HPDE6-E6E7 (cell line): ENCODE data around the gene NID1.
"Not testable (repeated sequence)": the region's sequence is repeated elsewhere in the genome, so short reads cannot be mapped to it uniquely, and the experiment has no call there.

ENCODE experiments used
- DNase-seq: peaks from one replicate; pipeline ENCODE4 v3.0.0; 2011; ENCODE audit warnings: missing footprints; ENCODE audit errors: extremely low spot score

Gene NID1

DNA sequence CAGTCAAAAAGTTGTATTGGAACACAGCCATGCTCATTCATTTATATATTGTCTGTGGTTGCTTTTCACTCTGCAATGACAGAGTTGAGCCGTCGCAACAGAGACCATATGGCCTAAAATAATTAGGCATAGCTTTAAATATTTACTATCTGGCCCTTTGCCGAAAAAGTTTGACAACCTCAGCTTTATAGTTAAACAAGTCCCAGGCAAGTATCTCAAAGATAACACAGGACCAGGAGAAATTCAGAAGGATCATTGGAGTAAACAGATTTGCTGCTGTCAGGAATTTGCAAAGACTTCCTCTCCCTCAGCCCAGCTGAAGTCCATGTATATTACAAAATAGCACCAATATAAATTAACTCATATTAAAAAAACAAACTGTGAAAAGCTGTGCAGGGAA, 34.4 kb downstream of the NID1 start:
- no peak for DNase-seq

DNA sequence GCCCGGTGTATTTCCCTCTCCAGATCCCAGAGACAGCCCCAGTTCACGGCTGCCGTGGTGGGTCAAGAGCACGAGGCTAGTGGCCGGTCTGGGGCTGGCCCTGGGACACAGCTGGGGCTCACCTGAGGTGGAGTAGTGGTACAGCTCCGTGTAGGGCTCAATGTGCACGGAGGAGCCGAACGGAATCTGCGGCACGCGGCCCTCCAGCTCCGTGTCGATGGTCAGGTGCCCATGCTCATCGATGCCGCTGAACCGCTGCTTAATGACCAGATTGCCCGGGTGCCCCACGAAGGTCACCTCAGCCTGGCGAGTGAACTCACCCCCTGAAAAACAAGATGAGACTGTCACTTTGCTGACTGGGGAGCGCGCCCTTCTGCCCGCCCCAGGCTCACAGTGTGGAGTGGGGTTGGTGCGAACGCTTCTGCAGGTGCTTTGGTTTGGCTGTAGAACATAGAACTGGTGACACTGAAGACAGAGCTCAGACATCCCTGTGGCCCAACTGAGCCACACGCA, 35.4 kb downstream of the NID1 start:
- DNase-seq = no peak

DNA sequence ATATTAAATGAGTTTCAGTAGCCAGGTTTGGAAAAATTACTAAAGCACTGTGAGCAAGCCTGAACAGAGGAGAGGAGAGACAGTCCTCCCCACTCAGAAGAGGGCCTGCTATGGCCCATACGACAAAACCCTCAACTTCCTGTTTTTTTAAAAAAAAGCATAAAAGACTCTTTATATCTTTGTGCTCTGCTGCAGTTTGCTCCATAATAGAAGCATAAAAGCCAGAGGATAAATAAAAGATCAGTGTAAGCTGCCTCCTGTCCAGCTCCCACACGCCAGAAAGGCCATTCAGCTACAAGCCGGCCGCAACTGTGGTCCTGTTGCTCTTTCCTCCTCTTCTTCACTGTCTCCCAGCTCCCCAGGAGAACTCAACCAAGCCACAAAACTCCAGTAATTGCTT, 37.8 kb downstream of the NID1 start:
- no peak for DNase-seq

DNA sequence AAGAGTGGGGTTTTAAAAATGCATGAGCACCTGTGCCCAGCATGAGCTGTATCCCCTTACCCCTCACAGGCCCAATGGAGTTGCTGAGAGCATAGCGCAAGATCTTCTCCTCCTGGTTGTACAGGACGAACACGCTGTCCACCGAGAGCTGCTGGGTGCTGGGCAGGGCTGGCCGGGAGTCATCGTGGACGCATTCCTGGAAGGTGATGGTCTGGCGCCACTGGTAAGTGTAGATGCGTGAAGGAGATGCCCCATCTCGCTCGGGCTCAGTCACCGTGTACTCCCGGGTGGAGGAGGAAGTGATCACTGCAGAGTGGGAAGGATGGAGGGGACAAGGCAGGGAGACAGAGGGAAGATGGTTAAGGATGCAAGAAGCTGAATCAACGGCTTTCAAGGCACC, 39.1 kb downstream of the NID1 start:
- DNase-seq = no peak

DNA sequence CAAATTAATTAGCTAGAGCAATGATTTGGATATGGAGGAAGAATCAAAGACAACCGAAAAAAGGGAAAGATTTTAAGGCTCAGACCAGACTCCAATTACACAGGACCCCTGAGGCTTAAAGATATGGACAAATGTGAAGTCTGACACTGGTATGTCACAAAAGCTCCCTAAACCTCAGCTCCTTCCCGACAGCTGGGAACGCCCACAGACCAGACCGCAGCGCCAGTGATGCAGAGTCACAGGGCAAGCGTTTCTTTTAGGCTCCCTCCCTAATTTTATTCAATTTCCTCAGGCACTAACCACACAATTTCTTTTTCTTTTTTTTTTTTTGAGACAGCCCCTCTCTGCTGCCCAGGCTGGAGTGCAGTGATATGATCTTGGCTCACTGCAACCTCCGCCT, 40.2 kb downstream of the NID1 start:
- no peak for DNase-seq

DNA sequence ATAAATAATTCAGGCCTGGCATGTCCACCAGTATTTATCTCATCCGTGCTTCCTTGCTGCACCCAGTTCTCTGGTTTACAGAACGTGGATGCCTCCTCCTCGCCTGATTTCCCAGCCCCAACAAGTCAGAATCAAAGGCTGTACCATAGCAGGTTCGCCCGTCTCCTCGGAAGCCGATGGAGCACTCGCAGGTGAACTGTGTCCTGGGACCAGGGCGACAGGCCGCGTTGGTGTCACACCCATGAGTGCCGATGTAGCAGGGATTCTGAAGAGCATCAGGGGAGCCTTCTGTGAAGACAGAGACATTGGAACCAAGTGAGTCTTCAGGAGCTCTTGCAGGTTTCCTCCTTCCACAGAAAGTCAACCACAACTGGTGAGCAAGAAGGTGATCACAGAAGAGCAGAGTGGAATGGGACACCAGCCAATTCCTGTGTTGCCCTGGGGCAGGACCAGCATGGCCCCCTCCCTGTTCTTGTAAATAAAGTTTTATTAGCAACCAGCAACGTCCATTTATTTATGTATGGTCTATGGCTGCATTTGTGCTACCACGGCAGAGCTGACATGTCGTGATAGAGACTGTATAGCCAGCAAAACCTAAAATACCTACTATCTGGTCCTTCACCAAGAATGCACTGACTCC, 40.8 kb downstream of the NID1 start:
- no peak for DNase-seq

DNA sequence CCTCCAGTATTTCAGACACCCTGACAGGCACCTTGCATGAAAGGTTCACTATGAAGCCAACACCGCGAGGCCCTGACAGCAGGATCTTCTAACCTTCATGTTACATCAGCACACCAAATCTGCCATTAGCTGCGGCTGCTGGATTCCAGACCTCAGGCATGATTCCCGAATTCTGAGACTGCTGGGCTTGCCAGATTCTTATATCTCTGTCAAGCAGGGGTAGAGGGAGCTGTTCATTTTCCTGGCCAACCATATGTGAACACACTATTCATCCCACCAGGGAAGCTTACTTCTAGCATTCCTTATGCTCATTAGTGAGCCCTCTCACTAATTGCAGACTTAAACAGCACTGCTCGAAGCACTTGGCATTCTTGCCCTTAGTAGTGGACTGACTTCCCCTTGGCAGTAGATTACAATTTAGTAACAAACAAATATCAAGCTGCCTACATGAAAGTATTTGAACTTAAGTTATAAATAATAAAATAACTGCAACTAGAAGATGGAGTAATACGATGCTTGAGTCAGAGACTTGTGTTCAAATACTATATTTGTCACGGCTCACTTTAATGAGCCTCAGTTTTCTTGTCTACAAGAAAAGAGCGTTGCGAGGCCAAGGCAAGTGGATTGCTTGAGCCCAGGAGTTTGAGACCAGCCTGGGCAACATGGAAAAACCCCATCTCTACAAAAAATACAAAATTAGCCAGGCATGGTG, 43.3 kb downstream of the NID1 start:
- DNase-seq = no peak

DNA sequence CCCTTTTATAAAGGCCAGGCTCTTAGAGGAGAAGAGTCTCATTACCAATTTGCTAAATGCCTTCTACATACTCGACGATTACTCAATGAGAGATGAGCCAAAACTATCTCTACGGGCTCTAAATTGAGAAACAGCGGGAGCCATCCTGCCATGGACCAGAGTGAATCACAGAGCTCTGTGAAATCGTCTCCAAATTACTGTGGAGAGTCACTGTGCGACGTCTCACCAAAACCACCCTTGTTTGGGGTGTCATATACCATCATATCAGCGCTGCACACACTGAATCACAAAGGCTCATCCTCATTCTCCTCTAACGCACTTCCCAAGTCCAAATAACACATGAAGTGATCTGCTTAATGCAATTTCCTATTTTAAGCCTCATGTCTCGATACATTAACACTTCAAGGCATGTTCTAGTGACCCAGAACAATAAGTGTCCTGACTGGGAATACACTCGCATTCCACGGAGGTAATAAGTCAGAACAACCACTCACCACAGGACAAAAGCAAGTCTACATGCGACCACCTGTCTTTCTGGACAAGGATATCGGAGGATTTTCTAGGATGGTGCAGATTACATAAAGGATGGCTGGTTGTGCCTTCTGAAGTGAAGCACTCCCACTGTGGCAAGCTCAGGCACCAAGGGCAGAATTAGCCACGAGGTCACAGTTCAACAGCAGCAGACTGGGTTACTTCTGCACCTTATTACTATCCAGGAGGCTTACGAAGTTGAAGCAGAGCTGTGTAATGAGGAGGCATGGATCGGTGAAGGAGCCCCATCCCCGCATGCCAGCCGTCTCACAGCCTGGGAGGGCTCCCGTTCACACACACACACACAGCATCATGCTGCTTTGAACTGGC, 44.3 kb downstream of the NID1 start:
- no peak for DNase-seq

DNA sequence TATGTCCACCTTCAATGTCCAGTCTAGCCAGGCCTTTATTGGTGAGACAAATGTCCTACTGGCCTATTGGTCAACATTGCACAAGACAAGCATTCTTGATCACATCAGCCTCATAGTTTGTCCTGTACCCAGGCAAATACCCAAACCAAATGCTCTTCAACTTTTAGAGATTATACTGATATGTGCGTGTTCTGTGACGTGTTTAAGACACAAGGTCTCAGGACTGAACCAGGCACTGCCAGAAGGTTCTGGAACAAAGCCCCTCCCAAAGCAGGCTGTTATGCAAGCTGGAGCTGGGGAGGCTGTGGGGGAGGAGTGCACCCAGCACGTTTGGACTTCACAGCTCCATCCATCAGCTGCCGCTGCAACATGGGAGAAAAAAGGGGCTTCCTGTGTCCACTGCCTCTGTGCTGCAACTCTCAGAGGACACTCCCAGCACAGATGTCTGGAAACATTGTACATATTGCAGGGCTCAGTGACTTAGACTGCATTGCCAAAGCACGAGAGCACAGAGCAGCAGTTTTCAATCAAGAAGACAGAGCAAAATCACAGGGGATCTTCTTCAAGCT, 45.9 kb downstream of the NID1 start:
- no peak for DNase-seq

DNA sequence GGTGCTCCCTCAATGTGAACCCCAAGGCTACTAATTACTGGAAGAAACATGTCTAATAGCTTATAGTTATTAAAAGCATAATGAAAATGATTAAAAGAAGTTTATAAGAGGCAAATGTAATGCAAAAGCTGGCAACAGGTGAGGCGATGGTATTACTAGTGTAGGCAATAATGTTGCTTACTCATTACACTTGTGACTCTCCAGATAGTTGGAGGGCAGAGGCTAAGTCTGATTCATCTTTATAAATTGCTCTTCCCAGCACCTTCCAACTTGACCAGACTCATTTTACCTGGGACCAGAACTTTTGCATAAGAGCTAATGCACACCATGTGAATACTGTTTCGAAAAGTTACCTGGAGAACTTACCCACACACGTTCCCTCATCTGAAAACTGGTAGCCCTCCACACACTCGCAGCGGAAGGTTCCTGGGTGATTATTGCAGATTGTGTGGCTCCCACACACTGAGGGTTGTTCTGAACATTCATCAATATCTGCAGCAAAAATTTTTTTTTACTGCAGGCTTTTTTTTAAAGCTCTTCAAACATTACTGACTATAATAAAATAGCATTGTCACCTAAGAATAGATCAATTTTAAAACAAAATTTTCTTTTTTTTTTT, 48.0 kb downstream of the NID1 start:
- DNase-seq = peak; percentile 89

DNA sequence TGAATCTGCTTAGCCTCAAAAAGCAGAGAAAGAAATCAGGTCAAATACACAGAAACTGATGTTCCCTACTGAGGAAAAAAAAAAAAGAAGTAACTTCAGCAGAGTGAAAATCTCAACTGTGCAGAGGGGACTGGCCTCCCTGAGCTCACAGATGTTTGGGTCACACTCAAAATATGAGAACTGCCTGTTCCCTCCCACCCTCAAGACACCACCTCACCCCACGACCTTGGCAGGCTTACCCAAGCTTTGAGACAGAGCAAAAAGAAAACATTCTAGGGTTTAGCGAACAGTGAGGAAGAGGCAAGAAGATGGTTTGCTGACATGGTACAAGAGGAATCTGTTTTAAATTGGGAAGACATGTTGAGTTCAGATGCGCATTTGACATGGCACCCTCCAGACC, 48.8 kb downstream of the NID1 start:
- no peak for DNase-seq

DNA sequence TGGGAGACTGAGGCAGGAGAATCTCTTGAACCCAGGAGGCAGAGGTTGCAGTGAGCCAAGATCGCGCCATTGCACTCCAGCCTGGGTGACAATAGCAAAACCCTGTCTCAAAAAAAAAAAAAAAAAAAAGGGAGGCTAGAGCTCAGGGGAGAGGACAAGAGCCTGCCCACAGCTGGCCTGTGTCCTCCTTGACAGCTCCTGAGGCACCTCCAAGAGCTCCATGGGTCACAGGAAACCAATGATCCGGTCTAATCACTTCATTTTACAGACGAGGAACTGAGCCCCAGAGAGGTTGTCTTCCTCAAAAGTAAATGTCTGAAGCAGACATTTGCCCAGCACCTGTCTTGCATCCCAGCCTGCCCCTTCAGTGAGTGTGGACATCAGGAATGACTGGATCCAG, 49.4 kb downstream of the NID1 start:
- no peak for DNase-seq

DNA sequence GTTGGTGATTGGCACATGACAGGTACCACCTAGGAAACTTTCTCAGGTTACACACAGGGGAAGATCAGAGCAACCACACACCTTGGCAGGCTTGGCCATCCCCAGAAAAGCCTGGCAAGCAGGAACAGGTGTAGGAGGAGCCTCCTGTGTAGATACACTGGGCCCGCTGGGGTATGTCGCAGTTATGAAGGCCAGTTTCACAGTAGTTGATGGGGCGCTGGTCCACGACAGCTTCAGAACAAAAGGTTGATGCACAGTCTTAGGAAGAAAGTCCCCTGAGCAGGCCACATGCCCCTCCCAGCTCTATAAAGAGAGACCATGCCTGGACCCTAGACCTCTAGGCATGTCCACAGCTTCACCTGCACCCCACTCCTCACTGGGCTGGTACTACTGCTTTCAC, 51.6 kb downstream of the NID1 start:
- no peak for DNase-seq

DNA sequence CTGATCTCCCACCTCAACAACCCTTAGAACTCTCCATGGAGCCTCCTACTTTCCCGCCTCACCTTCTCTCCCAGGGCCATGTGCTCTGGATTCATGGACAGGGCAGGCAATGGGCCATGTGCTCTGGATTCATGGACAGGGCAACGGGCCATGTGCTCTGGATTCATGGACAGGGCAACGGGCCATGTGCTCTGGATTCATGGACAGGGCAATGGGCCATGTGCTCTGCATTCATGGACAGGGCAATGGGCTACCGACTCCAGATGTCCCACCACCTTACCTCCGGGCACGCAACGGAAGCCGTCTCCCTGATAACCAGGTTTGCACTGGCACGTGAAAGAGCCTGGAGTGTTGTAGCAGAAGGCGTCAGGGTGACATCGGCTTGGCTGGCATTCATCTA, 53.2 kb downstream of the NID1 start:
- no peak for DNase-seq

DNA sequence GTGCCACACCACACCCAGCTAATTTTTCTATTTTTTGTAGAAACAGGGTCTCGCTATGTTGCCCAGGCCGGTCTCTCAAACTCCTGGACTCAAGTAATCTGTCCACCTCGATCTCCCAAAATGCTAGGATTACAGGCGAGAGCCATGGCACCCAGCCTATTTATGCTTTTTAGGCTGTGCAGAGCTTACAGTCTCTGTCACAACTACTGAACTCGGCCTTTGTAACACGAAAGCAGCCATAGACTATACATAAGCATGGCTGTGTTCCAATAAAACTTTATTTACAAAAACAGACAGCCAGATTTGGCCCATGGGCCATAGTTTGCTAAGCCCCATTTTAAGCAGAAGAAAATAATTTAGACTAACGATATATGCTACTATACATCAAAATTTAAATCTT, 54.4 kb downstream of the NID1 start:
- no peak for DNase-seq

DNA sequence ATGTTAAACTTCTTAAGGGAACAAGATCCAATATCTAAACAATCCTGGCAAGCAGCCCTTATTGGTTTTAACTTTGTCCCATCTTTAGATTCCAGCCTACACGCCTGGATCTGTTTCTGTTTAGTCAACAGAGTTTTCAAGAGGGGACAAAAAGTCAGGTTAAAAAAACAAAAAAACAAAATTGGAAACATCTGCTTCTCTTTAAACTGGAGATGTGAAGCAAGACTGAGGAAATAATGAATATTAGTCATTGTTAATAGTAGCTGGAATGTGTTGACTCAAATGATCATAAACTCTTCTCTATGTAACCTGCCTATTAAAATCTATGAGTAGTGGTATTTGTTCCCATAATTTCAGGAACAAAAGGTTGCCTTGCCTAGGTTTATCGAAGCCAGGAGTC, 55.0 kb downstream of the NID1 start:
- peak; percentile 27 for DNase-seq

DNA sequence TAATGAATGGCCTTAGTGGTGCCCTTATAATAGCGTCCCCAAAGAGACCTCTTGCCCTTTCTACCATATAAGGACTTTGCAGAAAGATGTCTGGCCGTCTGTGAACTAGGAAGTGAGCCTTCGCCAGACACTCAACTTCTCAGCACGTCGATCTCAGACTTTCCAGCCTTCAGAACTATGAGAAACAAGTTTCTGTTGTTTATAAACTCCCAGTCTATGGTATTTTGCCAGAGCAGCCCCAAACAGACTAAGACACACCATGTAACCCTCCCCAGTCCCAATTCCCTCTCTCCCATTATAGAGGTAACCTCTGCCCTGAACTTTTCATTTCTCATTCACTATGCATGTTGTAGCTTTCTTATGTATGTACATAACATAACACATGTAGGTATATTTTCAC, 55.7 kb downstream of the NID1 start:
- DNase-seq = no peak

DNA sequence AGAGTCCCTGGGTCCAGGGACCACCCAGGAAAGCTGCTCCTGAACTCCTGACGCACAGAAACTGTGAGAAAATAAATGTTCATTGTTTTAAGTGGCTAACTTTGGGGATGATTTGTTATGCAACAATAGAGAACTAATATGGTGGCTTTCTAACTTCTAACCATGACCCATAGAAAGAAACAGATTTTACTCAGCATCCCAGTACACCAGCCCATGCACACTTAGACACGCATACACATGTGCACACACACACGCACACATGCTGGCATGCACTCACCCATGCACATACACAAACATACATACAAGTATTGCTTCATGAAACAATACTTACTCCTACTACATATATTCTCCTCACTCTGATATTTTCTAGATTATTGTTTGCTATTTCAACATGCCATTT, 57.1 kb downstream of the NID1 start:
- no peak for DNase-seq

DNA sequence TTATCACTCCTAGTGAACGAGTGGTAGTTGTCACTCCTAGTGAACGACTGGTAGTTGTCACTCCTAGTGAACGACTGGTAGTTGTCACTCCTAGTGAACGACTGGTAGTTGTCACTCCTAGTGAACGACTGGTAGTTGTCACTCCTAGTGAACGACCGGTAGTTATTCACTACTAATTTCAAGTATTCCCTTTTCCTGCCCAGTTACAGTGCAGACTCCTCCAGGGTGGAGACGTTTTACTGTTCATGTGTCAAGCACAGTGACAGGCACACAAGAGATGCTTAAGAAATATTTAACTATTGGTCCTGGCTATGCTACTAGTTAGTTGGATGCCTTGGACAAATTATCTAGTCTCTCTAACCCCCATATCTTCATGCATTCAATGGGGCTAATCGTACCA, 61.8 kb downstream of the NID1 start:
- DNase-seq = not testable (repeated sequence)

DNA sequence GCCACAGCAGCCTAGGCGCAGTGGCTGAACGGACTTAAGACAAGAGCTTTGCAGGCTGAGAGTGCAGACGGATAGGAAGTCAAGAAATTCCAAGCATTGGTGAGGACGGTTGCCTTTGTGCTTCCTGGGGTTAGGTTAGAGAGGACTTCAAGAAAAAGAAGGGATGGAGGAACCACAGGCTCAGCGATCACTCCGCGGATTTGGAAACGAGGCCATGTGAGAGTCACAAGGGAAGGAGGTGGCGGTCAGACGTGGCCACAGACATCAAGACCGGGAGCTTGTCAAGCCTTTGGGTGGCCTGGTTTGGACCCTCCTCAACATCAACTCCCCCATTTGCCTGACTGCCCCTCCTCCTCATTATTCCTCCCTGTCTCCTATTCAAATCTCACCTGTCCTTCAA, 62.3 kb downstream of the NID1 start:
- no peak for DNase-seq

DNA sequence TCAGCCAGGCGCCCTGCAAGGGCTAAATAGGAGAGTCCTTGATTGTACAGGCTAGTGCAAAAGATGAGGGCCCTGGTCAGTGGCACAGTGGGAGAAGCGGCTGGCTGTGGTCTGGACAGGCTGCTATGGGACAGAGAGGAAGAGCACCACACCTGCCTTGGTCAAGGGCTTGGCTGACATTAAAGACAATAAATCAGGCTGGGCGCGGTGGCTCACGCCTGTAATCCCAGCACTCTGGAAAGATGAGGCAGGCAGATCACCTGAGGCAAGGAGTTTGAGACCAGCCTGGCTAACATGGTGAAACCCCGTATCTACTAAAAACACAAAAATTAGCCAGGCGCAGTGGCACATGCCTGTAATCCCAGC, 62.9 kb downstream of the NID1 start:
- no peak for DNase-seq

DNA sequence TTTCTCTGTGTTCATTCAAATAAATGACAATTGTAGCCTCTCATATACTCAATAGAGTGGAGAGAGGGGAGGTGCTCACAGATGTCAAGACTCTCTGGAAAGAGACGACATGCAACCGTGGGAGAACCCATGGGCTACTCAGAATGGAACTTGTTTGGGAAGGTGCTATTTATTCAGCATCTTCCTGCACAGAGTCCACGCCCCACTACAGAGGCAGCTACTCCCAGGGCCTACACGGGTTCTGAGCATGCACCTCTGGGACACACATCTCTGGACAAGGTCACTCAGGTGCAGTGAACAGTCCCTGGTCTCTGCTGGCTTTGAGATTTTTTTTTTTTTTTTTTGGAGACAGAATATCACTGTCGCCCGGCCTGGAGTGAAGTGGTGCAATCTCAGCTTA, 64.1 kb downstream of the NID1 start:
- DNase-seq = no peak
